ENCODE data around the gene MIX23. TPM values are rescaled to one million over a fixed set of nuclear protein-coding genes. Genes with fewer than 3 reads are reported as not detected.

Gene MIX23
- total RNA-seq, 4 donors from 2014 or later, result 10.2 to 40.1 (median 22.7) TPM

DNA sequence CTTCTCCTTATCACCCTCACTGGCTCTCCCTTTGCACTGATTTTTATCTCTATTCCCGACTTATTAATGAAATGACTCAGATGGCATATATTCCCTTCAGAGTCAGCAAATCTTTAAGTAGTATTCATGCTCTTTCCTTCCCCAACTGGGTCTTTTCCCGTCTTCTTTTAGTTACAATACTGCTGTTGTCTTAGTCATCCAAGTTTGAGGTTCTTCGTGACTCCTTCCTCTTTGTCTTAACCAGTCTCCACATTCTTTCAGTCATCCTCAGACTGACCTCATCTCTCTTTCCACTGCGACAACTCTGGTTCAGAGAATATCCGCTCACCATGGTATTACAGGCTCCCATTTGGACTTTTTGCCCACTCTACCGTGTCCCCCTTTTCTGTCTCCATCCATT lies 20.5 kb upstream of the MIX23 start:
- WGBS, result 78% methylated on average over 6 of the region's 6 CpGs
- H3K4me3 ChIP-seq, result no peak overlapping the region

GRCh38 chr3:122398920-122399319 lies 15.9 kb upstream of the MIX23 start:
- Histone ChIP-seq H3K36me3 (peaks cover 6% of the 10 kb centered on the region), H3K27me3 (no peaks in the 10 kb centered on the region), H3K27ac (no peak overlapping the region), H3K9me3 (no peaks in the 10 kb centered on the region), H3K4me1 (no peaks in the 10 kb centered on the region), H3K4me3 (no peak overlapping the region)
- no peak for TF ChIP-seq POLR2AphosphoS5 (IDR thresholded peaks at IDR 0.05)
- TF ChIP-seq POLR2A (IDR thresholded peaks at IDR 0.05), result no peak
- no peak for TF ChIP-seq CTCF (IDR thresholded peaks at IDR 0.05)
- no peak for TF ChIP-seq EP300 (IDR thresholded peaks at IDR 0.05)
- DNase-seq (ENCODE audit: low spot score in 2 of 2), result no peak
- WGBS, result 89% methylated on average over 2 of the region's 2 CpGs

More for the DNA sequence above, 20.5 kb upstream of the MIX23 start:
- Histone ChIP-seq H3K36me3 (peaks cover 42% of the 10 kb centered on the region), H3K9me3 (no peaks in the 10 kb centered on the region), H3K4me1 (no peaks in the 10 kb centered on the region), H3K27ac (no peak overlapping the region), H3K27me3 (no peaks in the 10 kb centered on the region)
- no peak for DNase-seq (ENCODE audit: low spot score in 2 of 2)
- TF ChIP-seq POLR2A (IDR thresholded peaks at IDR 0.05), result no peak
- TF ChIP-seq CTCF (IDR thresholded peaks at IDR 0.05), result no peak
- TF ChIP-seq EP300 (IDR thresholded peaks at IDR 0.05), result no peak
- TF ChIP-seq POLR2AphosphoS5 (IDR thresholded peaks at IDR 0.05), result no peak

DNA sequence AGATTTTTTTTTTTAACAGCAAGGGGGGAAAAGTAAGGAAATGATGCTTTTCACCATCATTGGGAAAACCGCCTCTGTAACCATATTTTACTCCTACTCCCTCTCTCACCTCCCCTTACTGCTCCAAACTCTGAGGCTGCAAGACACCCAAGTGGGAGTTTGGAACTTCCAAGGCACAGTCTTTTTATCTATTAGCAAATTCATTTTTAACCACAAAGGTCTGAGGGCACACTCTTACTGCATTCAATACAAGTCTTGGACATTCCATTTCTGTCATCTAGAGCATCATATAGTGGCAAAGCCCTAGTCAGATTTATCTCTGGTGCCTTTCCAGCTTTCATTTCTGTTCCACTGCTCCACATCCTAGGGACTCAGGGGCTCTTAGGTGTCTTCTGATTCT lies 14.2 kb upstream of the MIX23 start:
- Histone ChIP-seq H3K4me3 (no peak overlapping the region), H3K4me1 (no peaks in the 10 kb centered on the region), H3K27me3 (no peaks in the 10 kb centered on the region), H3K36me3 (peaks cover 6% of the 10 kb centered on the region), H3K27ac (no peak overlapping the region), H3K9me3 (no peaks in the 10 kb centered on the region)
- DNase-seq (ENCODE audit: low spot score in 2 of 2), result no peak
- WGBS, result 94% methylated on average over 1 of the region's 1 CpG
- no peak for TF ChIP-seq EP300 (IDR thresholded peaks at IDR 0.05)
- no peak for TF ChIP-seq POLR2A (IDR thresholded peaks at IDR 0.05)
- TF ChIP-seq CTCF (IDR thresholded peaks at IDR 0.05), result no peak
- TF ChIP-seq POLR2AphosphoS5 (IDR thresholded peaks at IDR 0.05), result no peak

GRCh38 chr3:122396511-122396910 lies 13.5 kb upstream of the MIX23 start:
- DNase-seq (ENCODE audit: low spot score in 2 of 2), result no peak
- Histone ChIP-seq H3K27ac (no peak overlapping the region), H3K4me3 (no peak overlapping the region), H3K9me3 (no peaks in the 10 kb centered on the region), H3K4me1 (no peaks in the 10 kb centered on the region), H3K27me3 (no peaks in the 10 kb centered on the region), H3K36me3 (peaks cover 6% of the 10 kb centered on the region)
- TF ChIP-seq CTCF (IDR thresholded peaks at IDR 0.05), result no peak
- no peak for TF ChIP-seq POLR2AphosphoS5 (IDR thresholded peaks at IDR 0.05)
- TF ChIP-seq POLR2A (IDR thresholded peaks at IDR 0.05), result no peak
- TF ChIP-seq EP300 (IDR thresholded peaks at IDR 0.05), result no peak

DNA sequence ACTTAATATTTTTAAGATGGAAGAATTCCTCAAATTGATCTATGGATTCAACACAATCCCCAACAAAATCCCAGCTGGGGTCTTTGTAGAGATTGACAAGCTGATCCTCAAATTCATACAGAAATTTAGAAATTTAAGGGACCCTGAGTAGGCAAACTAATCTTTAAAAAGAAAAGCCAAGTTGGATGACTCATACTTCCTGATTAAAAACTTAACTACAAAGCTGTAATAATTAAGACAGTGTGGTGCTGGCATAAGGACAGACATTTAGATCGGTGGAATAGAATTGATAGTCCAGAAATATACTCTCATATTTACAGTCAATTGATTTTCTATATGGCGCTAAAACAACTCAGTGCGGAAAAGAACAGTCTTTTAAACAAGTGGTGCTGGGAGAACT lies 12.6 kb upstream of the MIX23 start:
- DNase-seq (ENCODE audit: low spot score in 2 of 2), result no peak
- H3K9me3 ChIP-seq, result no peaks in the 10 kb centered on the region
- peaks cover 6% of the 10 kb centered on the region for H3K36me3 ChIP-seq
- TF ChIP-seq CTCF (IDR thresholded peaks at IDR 0.05) (no peak), EP300 (IDR thresholded peaks at IDR 0.05) (no peak)
- no peak overlapping the region for H3K4me3 ChIP-seq
- no peak overlapping the region for H3K27ac ChIP-seq
- WGBS, result 58% methylated on average over 3 of the region's 3 CpGs
- H3K4me1 ChIP-seq, result no peaks in the 10 kb centered on the region
- no peaks in the 10 kb centered on the region for H3K27me3 ChIP-seq

All from suprapubic skin (tissue), 4 donors.